Testis (tissue), 3 donors: Measurements from ENCODE around the gene DIAPH2. TPM values are rescaled to one million over a fixed set of nuclear protein-coding genes. Genes with fewer than 3 reads are reported as not detected.

ENCODE experiments used
- DNase-seq: peaks from one replicate; pipeline ENCODE4 v3.0.0-alpha.2; 2019
- H3K27ac ChIP-seq, 2 donors: fragments of 200-600 bp; sonication (generic); one replicate each; pipeline ENCODE4 v1.5.1; 2019
- H3K27me3 ChIP-seq: fragments of 200-600 bp; sonication (generic); one replicate; pipeline ENCODE4 v1.5.1; 2019
- H3K36me3 ChIP-seq: fragments of 200-600 bp; sonication (generic); one replicate; pipeline ENCODE4 v1.5.1; 2017; ENCODE audit warnings: low read depth; ENCODE audit errors: missing control alignments
- H3K4me1 ChIP-seq: fragments of 200-600 bp; sonication (generic); one replicate; pipeline ENCODE4 v1.5.1; 2019
- H3K4me3 ChIP-seq, 2 donors: fragments of 200-600 bp; sonication (generic); one replicate each; pipeline ENCODE4 v1.5.1; 2017 to 2019
- H3K9me3 ChIP-seq: fragments of 200-600 bp; sonication (generic); one replicate; pipeline ENCODE4 v1.5.1; 2017
- CTCF ChIP-seq, 3 experiments: fragments of 450-650 bp in 2 of 3; fragments of 200-600 bp in 1 of 3; sonication (generic) in 1 of 3; IDR thresholded peaks; one replicate each; pipeline ENCODE4 v1.5.1; 2016 to 2019; ENCODE audit warnings: antibody characterized with exemption in 3 of 3, mild to moderate bottlenecking in 2 of 3, moderate library complexity in 1 of 3
- POLR2A ChIP-seq: fragments of 450-650 bp; IDR thresholded peaks from one replicate; pipeline ENCODE4 v1.6.1; 2017; ENCODE audit warnings: antibody characterized with exemption, mild to moderate bottlenecking, moderate library complexity
- WGBS, 2 donors: methylation state at CpG; one replicate each; pipeline ENCODE4 v1.1.5; 2018; 5-methylcytosine and 5-hydroxymethylcytosine counted together
- intact Hi-C: fragments of 100-400 bp; cut with DNase I; formaldehyde crosslinking; loops from one replicate; pipeline ENCODE4 v1.15.1; 2023; ENCODE audit warnings: low total_unique reads
- polyA plus RNA-seq: library from polyadenylated mRNA; stranded (reverse); fragments of 350-450 nt; fragmentation: Illumina TruSeq; extraction: RNeasy Lipid Tissue Mini Kit (QIAGEN cat#74804); gene quantifications from one replicate; pipeline ENCODE4 v1.2.3, GENCODE V29; 2014; ENCODE audit warnings: low read depth, low replicate concordance; ENCODE audit not compliant: insufficient read depth
- total RNA-seq, 2 donors: library from RNA; depleted of rRNA; stranded (reverse); fragments of >200 nt; gene quantifications; one replicate each; pipeline ENCODE4 v1.2.3, GENCODE V29; 2016

Gene DIAPH2
- total and polyA plus RNA-seq, 3 donors from 2014 or later = 13.1 to 68.3 (median 67.4) TPM

DNA sequence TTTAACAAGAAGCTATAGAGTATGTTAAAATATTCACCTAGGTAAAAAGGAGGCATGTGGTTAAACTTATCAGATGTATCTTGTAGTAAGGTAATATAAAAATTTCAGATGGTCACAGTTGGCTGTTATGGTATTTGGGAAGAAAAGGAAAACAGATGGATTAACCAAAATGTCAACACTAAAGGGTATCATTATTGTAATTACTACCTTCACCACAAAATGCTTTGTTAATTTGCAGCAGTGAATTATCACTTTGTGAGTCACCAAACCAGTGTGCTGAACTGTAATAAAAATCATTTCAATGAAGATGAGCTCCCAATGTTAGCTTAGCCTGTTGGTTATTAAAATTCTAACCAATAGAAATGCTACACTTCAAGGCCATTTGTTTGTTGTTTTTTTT lies 432.9 kb downstream of the DIAPH2 start:
- H3K9me3 ChIP-seq = no peaks in the 10 kb centered on the region
- TF ChIP-seq CTCF (IDR thresholded peaks at IDR 0.05) (no peak), POLR2A (no peak)
- no peak for DNase-seq
- no peaks in the 10 kb centered on the region for H3K27me3 ChIP-seq
- no peak overlapping the region for H3K27ac ChIP-seq
- no peaks in the 10 kb centered on the region for H3K36me3 ChIP-seq
- H3K4me1 ChIP-seq = no peaks in the 10 kb centered on the region
- no peak overlapping the region for H3K4me3 ChIP-seq
- intact Hi-C loops = no loop called here

DNA sequence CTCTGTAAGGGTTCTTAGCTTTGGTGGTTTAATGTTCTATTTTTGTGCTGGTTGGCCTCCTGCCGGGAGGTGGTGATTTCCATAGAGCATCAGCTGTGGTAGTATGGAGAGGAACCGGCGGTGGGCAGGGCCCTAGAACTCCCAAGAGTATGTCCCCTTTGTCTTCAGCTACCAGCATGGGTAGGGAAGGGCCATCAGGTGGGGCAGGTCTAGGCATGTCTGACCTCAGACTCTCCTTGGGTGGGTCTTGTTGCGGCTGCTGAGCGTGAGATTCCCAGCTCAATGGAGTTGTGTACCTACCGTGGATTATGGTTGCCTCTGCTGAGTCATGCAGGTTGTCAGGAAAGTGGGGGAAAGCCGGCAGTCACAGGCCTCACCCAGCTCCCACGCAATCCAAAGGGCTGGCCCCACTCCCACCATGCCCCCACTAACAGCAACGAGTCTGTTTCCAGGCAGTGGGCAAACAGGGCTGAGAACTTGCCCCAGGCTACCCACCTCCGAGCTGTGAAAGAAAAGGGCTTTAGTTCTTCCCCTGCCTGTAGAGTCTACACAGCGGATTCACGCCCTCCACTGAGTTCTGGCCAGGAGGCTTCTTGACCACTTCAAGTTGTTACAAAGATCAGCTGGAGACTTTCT lies 434.9 kb downstream of the DIAPH2 start:
- Histone ChIP-seq H3K36me3 (no peaks in the 10 kb centered on the region), H3K9me3 (no peaks in the 10 kb centered on the region), H3K27ac (no peak overlapping the region), H3K4me3 (no peak overlapping the region), H3K27me3 (no peaks in the 10 kb centered on the region), H3K4me1 (no peaks in the 10 kb centered on the region)
- intact Hi-C loops = no loop called here
- DNase-seq = no peak
- TF ChIP-seq CTCF (IDR thresholded peaks at IDR 0.05) (no peak), POLR2A (no peak)
- 100% methylated on average over 8 of the region's 12 CpGs; no CpG with 5 or more reads in 1 of the 2 donors for WGBS, 2 donors

GRCh38 chrX:97123001-97123400 lies 438.4 kb downstream of the DIAPH2 start:
- intact Hi-C loops = no loop called here
- WGBS, 2 donors = 91 to 93% methylated on average over 2 of the region's 2 CpGs

GRCh38 chrX:97126020-97126419 lies 441.4 kb downstream of the DIAPH2 start:
- H3K4me1 ChIP-seq = no peaks in the 10 kb centered on the region
- no peaks in the 10 kb centered on the region for H3K36me3 ChIP-seq
- DNase-seq = no peak
- H3K27ac ChIP-seq = no peak overlapping the region
- H3K9me3 ChIP-seq = no peaks in the 10 kb centered on the region
- no peak for TF ChIP-seq POLR2A
- no peak for TF ChIP-seq CTCF (IDR thresholded peaks at IDR 0.05)
- no peak overlapping the region for H3K4me3 ChIP-seq
- 78 to 88% methylated on average over 3 of the region's 3 CpGs for WGBS, 2 donors
- no peaks in the 10 kb centered on the region for H3K27me3 ChIP-seq
- intact Hi-C loops = no loop called here

More at GRCh38 chrX:97123001-97123400, 438.4 kb downstream of the DIAPH2 start:
- no peaks in the 10 kb centered on the region for H3K36me3 ChIP-seq
- no peaks in the 10 kb centered on the region for H3K27me3 ChIP-seq
- no peaks in the 10 kb centered on the region for H3K4me1 ChIP-seq
- TF ChIP-seq CTCF (IDR thresholded peaks at IDR 0.05) (no peak), POLR2A (no peak)
- H3K27ac ChIP-seq = no peak overlapping the region
- DNase-seq = no peak
- no peaks in the 10 kb centered on the region for H3K9me3 ChIP-seq
- no peak overlapping the region for H3K4me3 ChIP-seq
